Glomerular endothelial cell (primary cell): ENCODE data around the gene PIAS4. TPM values are rescaled to one million over a fixed set of nuclear protein-coding genes. Genes with fewer than 3 reads are reported as not detected.

Experiments
- DNase-seq: peaks from one replicate; pipeline ENCODE4 v3.0.0-alpha.2; 2011; ENCODE audit warnings: low read depth, low spot score; ENCODE audit errors: extremely low read depth
- total RNA-seq: library from RNA; depleted of rRNA; stranded (reverse); fragments of >200 nt; gene quantifications from 2 replicates; pipeline ENCODE4 v1.2.3, GENCODE V29; 2015

PIAS4 gene
- total RNA-seq, 1 donor from 2014 or later, result 34.7 TPM

DNA sequence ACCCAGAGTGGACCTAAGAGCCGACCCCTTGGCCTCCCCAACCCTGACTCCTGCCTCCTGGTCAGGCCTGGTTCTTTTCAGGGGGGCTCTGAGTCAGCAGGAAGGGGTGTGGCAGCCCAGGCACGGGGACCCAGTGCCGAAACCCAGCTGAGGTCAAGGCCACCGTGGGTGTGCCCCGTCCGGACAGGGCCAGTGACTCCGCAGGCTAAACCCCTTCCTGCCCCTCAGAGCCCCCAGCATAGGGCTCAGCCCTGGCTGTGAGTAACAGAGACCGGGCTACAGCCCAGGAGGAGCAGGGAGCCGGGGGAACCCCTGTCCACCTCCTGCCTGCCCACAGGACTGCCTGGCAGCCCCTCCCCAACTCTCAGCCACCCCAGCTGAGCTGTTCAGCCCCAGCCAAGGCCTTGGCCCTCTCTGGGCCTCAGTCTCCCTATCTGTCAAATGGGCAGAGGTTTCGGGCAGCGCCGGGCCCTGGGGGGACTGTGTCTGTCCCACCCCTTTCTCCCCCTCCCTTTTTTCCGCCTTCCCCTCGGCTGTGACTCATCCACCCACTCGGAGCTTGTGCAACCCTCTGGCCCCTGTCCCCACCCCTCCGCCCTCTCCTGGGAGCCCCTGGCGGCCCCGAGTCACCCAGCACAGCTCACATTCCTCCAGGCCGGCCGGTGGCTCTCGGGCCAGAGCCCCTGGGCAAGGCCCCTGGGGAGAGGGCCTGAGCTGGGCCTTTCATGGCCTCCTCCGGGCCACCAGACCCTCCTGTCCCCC lies 50.6 kb downstream of the PIAS4 start:
- no peak for DNase-seq

DNA sequence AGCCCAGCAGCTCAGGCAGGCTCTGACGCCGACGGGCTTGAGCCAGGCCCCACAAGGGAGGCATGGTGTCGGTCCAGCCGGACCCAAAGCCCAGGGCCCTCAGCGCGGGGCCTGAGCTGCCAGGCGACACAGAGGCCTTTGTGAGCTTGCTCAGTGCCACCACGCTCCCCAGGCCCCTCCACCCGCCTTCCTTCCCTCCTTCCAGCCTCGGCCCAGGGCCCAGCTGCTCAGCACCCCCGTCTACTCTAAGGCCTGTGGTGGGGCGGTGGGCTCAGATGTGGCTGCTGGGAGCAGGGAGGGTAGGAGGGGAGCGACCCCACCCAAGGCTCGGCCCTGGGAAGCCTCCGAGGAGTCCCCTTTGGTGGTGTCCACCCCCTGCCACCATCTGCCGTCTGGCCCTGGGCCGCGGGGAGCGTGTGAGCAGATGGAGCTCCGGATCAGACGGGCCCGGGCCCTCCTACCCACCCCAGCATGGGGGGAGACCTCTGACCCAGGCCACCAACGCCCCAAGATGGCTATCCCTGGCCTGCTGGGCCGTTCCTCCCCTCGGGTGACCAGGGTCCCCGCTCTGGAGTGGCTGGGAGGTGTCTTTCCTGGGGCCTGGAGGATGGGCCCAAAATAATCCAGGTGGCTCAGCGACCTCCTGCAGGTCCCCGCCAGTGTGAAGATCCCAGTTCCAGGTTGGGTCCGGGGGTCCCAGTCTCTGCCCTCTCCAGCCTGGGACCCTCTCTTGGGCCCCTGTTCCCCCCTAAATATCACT lies 51.3 kb downstream of the PIAS4 start:
- DNase-seq, result no peak

DNA sequence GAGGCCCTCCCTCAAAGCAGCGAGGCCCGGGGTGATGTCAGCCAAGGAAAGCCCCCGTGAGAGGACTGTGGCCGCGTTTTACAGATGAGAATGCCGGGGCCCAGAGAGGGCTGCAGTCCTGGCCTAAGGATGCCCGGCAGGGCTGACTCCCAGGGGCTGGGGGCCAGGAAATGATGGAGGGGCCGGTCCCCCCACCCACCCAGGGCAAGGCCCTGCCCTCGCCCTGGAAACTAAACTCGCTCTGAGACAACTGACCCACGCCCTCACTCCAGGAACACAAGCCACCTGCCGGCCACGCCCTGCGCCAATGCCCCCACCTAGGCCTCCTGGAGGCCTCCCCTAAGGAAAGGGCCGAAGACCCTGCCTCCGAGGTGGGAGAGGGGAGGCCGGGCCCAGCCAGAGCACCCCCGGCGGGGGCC lies 51.9 kb downstream of the PIAS4 start:
- DNase-seq, result no peak

DNA sequence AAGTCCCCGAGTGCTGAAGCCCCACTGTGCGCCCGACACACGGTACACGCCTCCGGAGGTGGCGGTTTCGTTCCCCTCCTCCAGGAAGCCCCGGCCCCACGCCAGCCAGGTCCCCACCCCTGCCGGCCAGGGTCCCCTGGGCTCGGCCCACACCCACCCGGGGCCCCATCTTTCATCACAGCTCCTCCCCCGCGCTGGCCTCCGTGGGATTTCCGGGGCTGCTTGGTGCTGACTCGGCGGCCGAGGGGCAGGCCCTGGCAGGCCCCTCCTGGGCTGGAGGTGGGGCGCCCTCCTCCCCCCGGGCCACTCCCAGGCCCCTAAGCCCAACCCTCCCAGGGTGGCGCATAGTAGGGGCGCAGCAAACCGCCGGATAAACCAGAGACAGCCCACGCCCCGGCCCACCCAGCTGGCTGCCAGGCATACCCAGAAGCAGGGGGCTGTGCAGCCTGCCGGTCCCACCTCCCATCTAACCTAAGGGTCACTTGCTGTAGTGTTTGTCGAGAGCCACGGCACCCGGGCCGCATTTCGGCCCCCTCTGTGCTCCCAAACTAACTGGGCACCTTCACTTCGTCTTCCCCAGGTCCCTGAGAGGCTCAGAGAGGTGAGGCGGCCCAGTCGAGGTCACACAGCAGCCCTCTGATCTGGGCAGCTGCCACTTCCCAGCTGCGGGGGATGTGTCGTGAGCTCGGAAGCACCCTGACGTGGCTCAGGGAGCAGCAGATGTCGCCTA lies 52.5 kb downstream of the PIAS4 start:
- DNase-seq, result no peak

DNA sequence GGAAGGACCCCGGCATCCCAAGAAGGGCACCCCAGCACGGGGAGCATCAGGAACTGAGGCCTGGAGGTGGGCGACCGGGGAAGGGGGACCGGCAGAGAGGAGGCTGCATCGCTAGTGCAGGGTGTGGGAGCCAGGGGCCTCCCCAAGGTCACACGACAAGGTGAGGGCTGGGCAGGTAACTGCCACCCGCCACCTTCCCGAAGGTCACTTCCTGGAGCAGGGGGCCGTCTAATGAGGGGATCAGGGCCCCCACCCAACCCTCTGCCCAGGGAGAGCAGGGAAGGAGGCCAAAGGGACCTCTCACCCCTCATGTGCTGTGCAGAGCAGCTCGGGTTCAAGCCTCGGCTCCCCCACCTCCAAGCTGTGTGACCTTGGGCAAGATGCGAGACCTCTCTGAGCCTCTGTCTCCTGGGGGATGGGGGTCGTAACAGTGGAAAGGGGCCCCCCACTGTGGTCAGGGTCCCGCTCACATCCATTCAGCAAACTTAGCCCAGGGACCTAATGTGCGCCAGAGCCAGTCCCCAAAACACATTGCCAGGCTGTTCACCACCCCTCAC lies 53.2 kb downstream of the PIAS4 start:
- DNase-seq, result no peak

DNA sequence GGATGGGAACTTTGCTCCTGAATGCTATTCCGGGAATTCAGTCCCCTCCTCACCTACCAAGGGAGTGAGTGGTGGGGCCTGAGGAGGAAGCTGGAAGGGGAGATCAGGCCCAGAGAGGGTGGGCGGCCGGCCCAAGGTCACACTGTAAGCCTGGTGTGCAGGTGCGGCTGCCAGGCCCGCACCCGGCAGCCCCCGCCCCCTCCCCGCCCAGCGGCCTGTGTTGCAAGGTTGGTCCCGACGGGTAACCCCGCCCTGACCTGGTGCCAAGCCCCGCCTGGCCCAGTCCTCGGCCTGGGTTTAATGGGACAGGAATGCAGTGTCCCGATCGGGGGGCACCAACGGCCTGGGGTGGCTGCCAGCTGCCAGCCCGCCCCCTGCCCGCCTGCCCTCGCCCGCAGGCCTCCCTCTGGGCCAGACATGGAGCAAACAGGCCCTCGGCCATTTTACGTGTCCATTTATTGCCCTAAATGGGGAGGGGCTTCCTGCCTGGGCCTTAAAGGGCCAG lies 53.7 kb downstream of the PIAS4 start:
- no peak for DNase-seq

DNA sequence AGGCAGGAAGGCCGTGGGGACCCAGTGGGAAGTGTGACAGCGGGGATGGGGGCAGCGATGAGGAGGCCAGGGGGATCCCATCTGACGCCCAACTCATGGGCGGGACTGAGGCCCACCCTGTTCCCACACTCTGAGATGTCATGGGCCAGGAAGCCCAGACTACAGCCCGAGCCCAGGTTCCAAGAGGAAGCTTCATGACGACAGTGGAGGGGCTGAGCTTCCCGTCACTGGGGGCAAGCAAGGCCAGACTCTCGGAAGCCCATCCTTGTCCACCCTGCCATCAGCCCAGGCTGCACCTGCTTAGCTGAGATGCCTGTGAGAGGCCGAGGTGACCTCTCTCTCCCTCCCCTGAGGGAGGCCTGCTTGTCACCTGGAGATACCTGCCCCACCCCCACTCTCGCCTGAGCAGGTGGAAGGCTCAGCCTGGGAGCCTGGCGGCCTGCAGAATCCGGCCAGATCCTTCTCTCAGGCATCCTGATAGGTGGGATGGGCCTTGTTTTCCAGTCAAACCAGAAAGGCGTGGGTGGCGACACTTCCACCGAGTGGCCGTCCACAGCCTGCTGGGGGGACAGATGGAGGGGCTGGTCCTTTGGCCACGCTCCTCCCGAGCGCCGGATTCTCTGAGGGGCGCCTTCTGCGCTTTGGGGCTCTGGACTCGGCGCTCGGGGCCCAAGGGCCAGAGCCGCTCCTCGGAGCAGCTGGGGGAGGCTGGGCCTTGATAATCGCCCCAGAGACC lies 54.3 kb downstream of the PIAS4 start:
- no peak for DNase-seq

DNA sequence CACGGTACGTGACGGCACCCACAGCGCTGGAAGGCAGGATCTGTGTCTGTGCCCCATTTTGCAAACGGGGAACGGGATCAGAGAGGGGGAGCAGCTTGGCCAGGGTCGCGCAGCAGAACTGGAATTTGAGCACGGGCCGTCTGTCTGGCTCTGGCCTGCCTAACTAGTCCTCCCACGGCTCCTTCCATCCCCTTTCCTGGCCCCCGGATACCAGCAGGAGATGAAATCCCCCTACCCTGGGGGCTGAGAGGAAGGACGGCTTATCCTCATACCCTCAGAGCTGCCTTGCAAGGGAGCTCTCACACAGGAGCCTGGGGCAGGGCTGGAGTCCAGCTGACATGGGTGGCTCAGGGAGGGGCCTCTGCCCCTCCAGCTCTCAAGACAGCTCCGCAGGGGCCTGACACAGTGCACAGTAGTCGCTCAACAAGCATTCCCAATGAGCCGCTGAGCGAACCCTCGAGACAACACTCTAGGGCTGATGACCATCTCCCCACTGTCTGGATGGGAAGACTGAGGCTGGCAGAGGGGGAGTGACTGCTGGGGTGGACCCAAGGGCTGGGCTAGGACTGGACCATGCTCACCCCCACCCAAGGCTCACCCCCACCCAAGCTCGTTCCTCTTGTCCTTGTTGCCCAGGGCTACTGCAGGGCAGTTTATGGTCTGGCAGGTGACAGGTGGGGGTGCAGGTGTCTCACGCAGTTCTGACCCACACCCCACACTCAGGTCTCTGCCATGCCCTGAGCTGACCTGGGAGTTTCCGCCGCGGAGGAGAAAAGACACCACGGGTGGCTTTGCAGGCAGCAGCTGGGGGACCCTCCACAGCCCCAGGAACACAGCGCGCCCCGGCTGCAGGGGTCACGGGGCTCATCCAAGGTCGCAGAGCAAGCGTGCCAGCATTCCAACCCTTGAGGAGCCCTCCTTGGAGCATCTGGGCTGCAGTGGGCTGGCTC lies 55.2 kb downstream of the PIAS4 start:
- no peak for DNase-seq

DNA sequence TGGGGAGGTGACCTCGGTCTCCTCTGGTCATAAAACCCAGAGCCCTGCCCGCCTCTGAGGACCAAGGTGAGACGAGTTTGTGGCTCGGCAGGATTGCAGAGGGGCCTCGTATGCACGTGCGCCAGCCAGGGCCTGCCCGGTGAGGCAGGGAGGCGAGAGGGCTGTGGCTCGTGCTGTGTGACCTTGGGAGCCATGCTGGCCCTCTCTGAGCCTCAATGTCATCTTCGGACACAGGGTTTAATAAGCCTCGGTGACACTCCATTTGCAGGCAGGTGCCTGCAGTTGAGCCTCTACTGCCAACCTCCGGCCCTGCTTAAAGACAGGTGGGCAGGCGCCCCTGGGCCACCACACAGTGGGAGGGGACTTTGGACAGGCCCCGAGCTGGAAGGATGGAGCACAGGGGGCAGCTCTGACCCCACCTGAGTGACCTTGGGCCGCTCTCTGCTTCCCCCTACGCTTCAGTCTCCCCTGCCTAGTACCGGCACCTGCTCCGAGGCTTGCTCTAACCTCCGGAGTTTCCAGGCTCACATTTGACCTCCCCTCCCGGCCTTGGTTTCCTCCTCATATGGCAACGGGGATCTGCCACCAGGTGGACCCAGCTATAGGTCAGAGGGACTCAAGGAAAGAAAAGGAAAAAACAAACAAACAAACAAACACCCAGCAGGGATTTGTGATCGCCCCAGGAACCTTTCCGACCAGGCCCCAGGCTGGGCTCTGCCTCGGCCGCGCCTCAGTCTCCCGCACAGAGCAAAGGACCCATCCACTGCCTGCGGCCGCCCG lies 56.0 kb downstream of the PIAS4 start:
- DNase-seq, result no peak

DNA sequence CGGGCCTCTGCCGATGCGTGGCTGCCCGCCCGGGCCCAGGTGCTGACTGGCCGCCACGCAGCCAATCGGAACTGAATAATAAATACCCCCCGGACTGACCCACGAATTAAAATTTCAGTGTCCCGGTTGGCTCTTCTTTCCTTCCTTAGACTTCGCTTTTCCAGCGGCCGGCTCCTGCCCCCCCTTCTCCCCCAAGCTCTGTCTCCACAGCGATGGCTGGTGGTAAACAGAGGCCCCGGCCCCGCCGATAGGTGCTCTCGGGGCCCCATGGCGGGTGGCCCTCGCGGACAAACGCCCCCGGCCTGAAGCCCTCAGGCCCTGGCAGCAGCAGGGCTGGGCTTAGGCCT lies 56.6 kb downstream of the PIAS4 start:
- no peak for DNase-seq

DNA sequence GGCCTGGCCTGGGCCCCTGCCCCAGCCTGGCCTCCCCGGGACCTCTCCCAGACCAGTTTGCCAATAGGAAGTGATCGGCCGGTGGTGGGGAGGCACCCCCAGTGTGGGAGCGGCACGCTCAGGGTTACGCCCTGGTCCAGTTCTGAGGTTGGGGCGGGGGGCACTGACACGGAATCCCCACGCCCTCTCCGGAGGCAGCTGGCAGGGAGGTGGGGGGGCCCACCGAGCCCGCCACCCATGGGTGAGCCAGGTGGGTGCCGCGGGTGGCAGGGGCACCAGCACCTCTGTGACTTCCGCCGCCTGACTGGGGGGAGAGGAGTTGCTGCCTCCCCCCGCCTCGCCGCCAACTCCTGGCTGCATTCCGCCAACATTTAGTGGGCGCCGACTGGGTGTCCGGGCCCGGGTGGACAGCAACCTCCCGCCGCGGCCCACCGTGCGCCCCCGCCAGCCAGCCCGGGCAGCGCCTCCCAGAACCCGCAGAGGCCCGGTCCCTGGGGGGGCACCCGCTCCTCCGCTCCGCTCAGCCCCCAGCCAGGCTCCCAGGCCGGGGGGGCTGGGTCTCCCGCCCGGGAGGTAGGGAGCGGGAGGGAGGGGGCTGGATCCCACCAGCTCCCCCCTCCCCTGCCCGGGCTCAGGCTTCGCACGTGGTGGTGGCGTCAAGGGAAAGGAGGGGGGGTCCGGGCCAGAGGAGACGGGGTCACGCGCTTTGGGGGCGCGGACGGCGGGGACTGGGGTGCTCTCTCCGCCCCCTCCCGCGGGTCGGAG lies 57.1 kb downstream of the PIAS4 start:
- no peak for DNase-seq

DNA sequence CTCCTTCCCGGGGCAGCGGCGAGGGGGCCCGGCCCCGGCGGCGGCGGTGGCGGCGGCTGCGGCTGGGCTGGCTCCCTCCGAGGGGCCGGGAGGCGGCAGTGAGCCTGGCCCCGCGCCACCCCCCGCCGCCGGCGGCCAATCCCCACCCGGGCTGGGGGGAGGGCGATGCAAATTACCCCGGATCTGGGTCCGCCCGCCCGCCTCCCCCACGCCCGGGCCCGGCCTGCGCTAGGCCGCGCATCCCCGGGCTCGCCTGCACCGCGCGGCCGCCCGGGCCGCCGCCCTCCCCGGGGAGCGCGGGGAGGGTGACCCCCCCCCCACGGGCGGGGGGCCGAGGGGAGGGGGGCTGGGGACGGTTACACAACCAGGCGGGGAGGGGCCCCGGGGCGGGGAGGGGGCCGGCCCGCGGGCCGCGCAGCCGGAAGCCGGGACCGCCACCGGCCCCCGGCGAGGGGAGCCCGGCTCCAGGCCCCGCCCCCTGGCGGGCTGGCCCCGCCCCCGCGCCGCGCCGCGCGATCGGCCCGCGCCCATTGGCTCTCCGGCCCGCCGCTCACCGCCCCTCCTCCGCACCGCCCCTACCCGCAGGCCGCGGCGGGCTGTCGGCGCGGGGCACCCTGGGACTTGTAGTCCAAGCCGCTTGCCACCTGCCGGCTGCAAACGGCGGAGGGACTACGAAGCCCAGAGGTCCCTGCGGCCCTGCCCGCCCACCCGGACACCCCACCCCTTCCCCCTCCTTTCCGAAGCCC lies 58.1 kb downstream of the PIAS4 start:
- peak; percentile 48 for DNase-seq

DNA sequence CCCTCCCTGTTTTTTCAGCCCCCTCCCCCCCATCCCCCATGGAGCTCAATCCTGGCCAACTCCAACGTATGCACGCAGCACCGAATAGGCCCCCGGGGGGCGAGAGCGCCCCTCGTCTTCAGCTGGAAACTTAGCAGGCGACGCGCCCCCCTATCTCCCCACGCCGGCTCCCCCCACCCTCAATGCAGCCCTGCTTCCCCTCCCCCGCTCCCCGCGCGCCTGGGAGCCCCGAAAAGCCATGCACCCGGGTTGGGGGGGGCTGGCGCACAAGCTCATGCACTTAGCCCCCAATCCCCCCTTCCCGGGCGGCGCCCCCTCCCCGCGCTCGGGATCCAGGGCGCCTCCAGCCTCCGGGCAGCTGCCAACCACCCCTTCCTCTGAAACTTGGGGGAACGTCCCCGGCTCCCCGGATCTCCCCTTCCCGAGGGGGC lies 58.7 kb downstream of the PIAS4 start:
- no peak for DNase-seq

DNA sequence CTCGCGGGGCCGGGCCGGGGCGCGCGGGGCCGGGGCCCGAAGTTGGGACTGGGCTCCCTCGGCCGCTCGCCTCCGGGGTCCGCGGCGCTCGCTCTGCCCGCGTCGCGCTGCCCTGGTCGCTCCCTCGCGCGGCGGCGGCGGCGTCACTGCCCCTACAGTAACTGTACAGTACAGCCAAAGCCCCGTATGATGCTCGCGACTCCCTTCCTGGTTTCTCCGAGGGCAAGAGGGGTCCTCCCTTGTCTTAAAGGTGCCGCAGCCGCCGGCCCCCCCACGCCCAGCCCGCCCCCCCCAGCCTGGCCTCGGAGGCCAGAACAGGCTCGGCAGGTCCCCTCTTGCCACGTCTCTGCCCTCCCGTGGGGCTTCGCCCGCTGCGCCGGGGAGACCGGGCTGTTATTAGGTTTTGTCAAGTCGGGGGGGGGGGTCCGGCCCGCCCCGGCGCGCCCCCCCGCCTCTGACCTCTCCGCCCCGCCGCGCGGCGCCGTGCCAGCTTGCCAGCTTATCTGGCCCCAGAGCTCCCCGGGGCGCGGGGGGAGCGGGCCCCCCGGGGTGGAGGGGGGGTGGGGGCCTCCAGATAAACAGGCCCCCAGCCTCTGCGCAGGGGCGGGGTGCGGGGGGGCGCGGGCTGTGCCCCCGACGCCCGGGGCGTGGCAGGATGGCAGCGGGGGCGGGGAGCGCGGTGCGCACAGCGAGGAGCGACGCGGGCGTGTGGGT lies 59.3 kb downstream of the PIAS4 start, which contains the start of gene ZBTB7A:
ZBTB7A (minus strand) TSS at position 218 of the 714 bp plus-strand sequence. CDS start 11,667 bp downstream, outside the sequence.
- no peak for DNase-seq

DNA sequence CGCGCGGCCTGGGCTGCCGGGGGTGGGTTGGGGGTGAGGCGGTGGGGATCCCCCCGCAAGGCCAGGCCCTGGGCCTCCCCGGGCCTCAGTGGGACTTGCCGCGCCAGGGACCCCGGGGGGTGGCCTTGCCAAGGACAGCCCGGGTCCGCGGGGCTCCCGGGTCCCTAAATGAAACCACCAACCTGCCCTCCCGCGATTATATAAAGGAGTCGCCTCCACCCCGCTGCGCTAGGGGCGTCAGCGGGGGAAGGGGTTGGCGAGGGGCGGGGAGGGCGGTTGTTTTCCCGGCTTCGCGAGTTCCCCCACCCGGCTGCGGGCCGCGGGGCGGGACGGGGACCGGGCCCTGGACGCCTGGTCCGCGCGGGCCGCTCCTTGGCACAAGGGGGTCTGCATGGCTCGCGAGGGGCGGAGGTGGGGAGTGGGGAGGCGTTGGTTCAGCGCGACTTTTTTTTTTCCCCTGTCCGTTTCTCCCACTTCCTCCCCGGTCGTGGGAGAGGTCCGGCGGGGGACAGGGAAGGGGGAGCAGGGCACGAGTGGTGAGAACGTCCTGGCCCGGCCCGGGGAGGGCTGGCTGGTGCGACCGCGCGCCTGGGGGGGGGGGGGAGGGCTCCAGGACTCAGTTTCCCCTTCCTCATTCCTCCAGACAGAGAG lies 60.0 kb downstream of the PIAS4 start:
- DNase-seq, result no peak
